GM23338 (cell line): ENCODE results near the gene MRAS. TPM values are rescaled to one million over a fixed set of nuclear protein-coding genes. Genes with fewer than 3 reads are reported as not detected.

Experiments used
- ATAC-seq: fragments of 200-7000 bp; cut with Tn5 transposase; 3 replicates; pipeline ENCODE4 v1.9.1; 2020
- DNase-seq: peaks from one replicate; pipeline ENCODE4 v3.0.0-alpha.2; 2015; ENCODE audit warnings: low spot score
- H2AFZ ChIP-seq: fragments of 200-600 bp; sonication (generic); 2 replicates; pipeline ENCODE4 v1.8.0; 2016; ENCODE audit warnings: antibody characterized with exemption, mild to moderate bottlenecking, moderate library complexity
- H3F3A ChIP-seq: fragments of 200-600 bp; sonication (generic); replicated peaks from 2 replicates; pipeline ENCODE4 v1.8.0; 2017; ENCODE audit warnings: antibody characterized with exemption, mixed run types, low read depth
- H3K27ac ChIP-seq: fragments of 200-600 bp; sonication (generic); 2 replicates; pipeline ENCODE4 v1.6.1; 2016; ENCODE audit warnings: low read depth
- H3K27me3 ChIP-seq: fragments of 200-600 bp; sonication (generic); 2 replicates; pipeline ENCODE4 v1.8.0; 2016; ENCODE audit warnings: mild to moderate bottlenecking, mixed run types, moderate library complexity; ENCODE audit not compliant: insufficient read depth
- H3K36me3 ChIP-seq: fragments of 200-600 bp; sonication (generic); 2 replicates; pipeline ENCODE4 v1.8.0; 2016; ENCODE audit warnings: mild to moderate bottlenecking; ENCODE audit not compliant: insufficient read depth
- H3K4me1 ChIP-seq: fragments of 200-600 bp; sonication (generic); 2 replicates; pipeline ENCODE4 v1.8.0; 2016; ENCODE audit warnings: mild to moderate bottlenecking, moderate library complexity; ENCODE audit not compliant: insufficient read depth
- H3K4me2 ChIP-seq: fragments of 200-600 bp; sonication (generic); 2 replicates; pipeline ENCODE4 v1.7.1; 2017; ENCODE audit warnings: mixed run types
- H3K4me3 ChIP-seq: fragments of 200-600 bp; sonication (generic); 2 replicates; pipeline ENCODE4 v1.6.1; 2016; ENCODE audit warnings: mixed run types
- H3K79me2 ChIP-seq: fragments of 200-600 bp; sonication (generic); replicated peaks from 2 replicates; pipeline ENCODE4 v1.8.0; 2017; ENCODE audit warnings: mild to moderate bottlenecking; ENCODE audit not compliant: insufficient read depth
- H3K9me2 ChIP-seq: fragments of 200-600 bp; sonication (generic); 2 replicates; pipeline ENCODE4 v1.8.0; 2017; ENCODE audit not compliant: insufficient read depth
- H4K20me1 ChIP-seq: fragments of 200-600 bp; sonication (generic); replicated peaks from 2 replicates; pipeline ENCODE4 v1.8.0; 2017; ENCODE audit warnings: mild to moderate bottlenecking; ENCODE audit not compliant: insufficient read depth
- H3K27ac Mint-ChIP-seq: 2 replicates; pipeline ENCODE4 v1.8.0; 2020; ENCODE audit warnings: inconsistent platforms, mild to moderate bottlenecking, moderate library complexity, mixed read lengths
- H3K27me3 Mint-ChIP-seq: 3 replicates; pipeline ENCODE4 v1.8.0; 2022; ENCODE audit warnings: low read depth, mild to moderate bottlenecking, moderate library complexity, mixed read lengths, inconsistent platforms; ENCODE audit not compliant: insufficient read depth, poor library complexity
- H3K36me3 Mint-ChIP-seq: 3 replicates; pipeline ENCODE4 v1.8.0; 2021; ENCODE audit warnings: low read depth, mild to moderate bottlenecking, inconsistent platforms, moderate library complexity, mixed read lengths
- H3K4me1 Mint-ChIP-seq: 3 replicates; pipeline ENCODE4 v1.8.0; 2020; ENCODE audit warnings: mild to moderate bottlenecking, inconsistent platforms, mixed read lengths
- H3K4me3 Mint-ChIP-seq: 3 replicates; pipeline ENCODE4 v1.8.0; 2021; ENCODE audit warnings: moderate library complexity, mild to moderate bottlenecking, inconsistent platforms, mixed read lengths
- H3K9me3 Mint-ChIP-seq: 3 replicates; pipeline ENCODE4 v1.8.0; 2020; ENCODE audit warnings: moderate library complexity, mild to moderate bottlenecking, inconsistent platforms, mixed read lengths
- CREB1 ChIP-seq: fragments of 250-450 bp; sonication (Bioruptor Pico); IDR thresholded peaks from 2 replicates; pipeline ENCODE4 v1.5.0; 2020; ENCODE audit warnings: low read depth, mild to moderate bottlenecking, moderate library complexity
- CTCF ChIP-seq, 2 experiments: fragments of 200-600 bp in 1 of 2; sonication (generic) in 1 of 2; conservative IDR thresholded peaks; 2 replicates each; pipeline versions ENCODE4 v1.5.1 to v1.6.1; 2016 to 2017; ENCODE audit warnings: antibody characterized with exemption in 2 of 2, low read depth in 2 of 2, mild to moderate bottlenecking in 2 of 2, moderate library complexity in 1 of 2
- ETS1 ChIP-seq: IDR thresholded peaks from 2 replicates; pipeline ENCODE4 v1.6.1; 2016; ENCODE audit warnings: antibody characterized with exemption
- EZH2 ChIP-seq: fragments of 200-600 bp; sonication (generic); IDR thresholded peaks from one replicate; pipeline ENCODE4 v1.8.0; 2017; ENCODE audit warnings: antibody characterized with exemption, mild to moderate bottlenecking, low read depth; ENCODE audit not compliant: unreplicated experiment
- EZH2phosphoT487 ChIP-seq: fragments of 200-600 bp; sonication (generic); IDR thresholded peaks from one replicate; pipeline ENCODE4 v1.8.1; 2018; ENCODE audit warnings: antibody characterized with exemption; ENCODE audit not compliant: unreplicated experiment
- JUNB ChIP-seq: IDR thresholded peaks from one replicate; pipeline ENCODE4 v1.6.1; 2016; ENCODE audit warnings: antibody characterized with exemption; ENCODE audit not compliant: unreplicated experiment
- NANOG ChIP-seq: IDR thresholded peaks from 2 replicates; pipeline ENCODE4 v1.6.1; 2016; ENCODE audit warnings: antibody characterized with exemption, borderline replicate concordance
- POLR2AphosphoS5 ChIP-seq: IDR thresholded peaks from 2 replicates; pipeline ENCODE4 v1.6.1; 2016; ENCODE audit warnings: antibody characterized with exemption, low read depth
- REST ChIP-seq: IDR thresholded peaks from one replicate; pipeline ENCODE4 v1.6.1; 2018; ENCODE audit warnings: antibody characterized with exemption; ENCODE audit not compliant: unreplicated experiment
- STAT1 ChIP-seq: IDR thresholded peaks from one replicate; pipeline ENCODE4 v1.6.1; 2016; ENCODE audit warnings: antibody characterized with exemption; ENCODE audit not compliant: unreplicated experiment
- ZNF114 ChIP-seq: fragments of 250-450 bp; sonication (Bioruptor Pico); IDR thresholded peaks from 2 replicates; pipeline ENCODE4 v1.5.0; 2020; ENCODE audit warnings: mild to moderate bottlenecking, moderate library complexity
- ZNF331 ChIP-seq: fragments of 250-450 bp; sonication (Bioruptor Pico); IDR thresholded peaks from 2 replicates; pipeline ENCODE4 v1.5.0; 2020; ENCODE audit warnings: low read depth, mild to moderate bottlenecking, moderate library complexity
- ZNF462 ChIP-seq: fragments of 250-450 bp; sonication (Bioruptor Pico); IDR thresholded peaks from 2 replicates; pipeline ENCODE4 v1.5.0; 2020; ENCODE audit warnings: mild to moderate bottlenecking, moderate library complexity
- polyA plus RNA-seq: library from polyadenylated mRNA; unstranded; fragments of >200 nt; fragmentation: Nextera tagmentation; extraction: Ambion mirVana; gene quantifications from 2 replicates; pipeline ENCODE4 v1.2.1, GENCODE V29; 2016
- total RNA-seq: library from RNA; depleted of rRNA; stranded (reverse); fragments of >200 nt; shearing (Covaris generic); gene quantifications from 2 replicates; pipeline ENCODE4 v1.2.3, GENCODE V29; 2014

Gene MRAS
- total and polyA plus RNA-seq, 2 experiments from 2014 or later, result 9.1 to 10.2 TPM

- no peaks in the 10 kb centered on the region for H3K4me1 Mint-ChIP-seq
- no peak for DNase-seq
- no peak overlapping the region for H3K27ac Mint-ChIP-seq
These were observed 37.9 kb upstream of the MRAS start for GRCh38 chr3:138310494-138310893.

More at GRCh38 chr3:138310494-138310893, 37.9 kb upstream of the MRAS start:
- H2AFZ ChIP-seq, result no peak overlapping the region
- no peaks in the 10 kb centered on the region for H3F3A ChIP-seq
- Mint-ChIP-seq H3K4me3 (no peak overlapping the region), H3K27me3 (peaks cover 5% of the 10 kb centered on the region), H3K36me3 (peaks cover 20% of the 10 kb centered on the region), H3K9me3 (peaks cover 31% of the 10 kb centered on the region)
- H3K27ac ChIP-seq, result no peak overlapping the region
- no peaks in the 10 kb centered on the region for H3K27me3 ChIP-seq
- no peak overlapping the region for H3K4me3 ChIP-seq
- TF ChIP-seq CREB1 (CRISPR knock-in tag) (no peak), ZNF331 (no peak), JUNB (no peak), EZH2phosphoT487 (no peak), ZNF114 (no peak), STAT1 (no peak), CTCF (conservative IDR thresholded peaks at IDR 0.05; ENCODE audit: low read depth in 2 of 2) (no peak), ZNF462 (CRISPR knock-in tag) (no peak), ETS1 (no peak), REST (no peak), EZH2 (no peak), POLR2AphosphoS5 (no peak), NANOG (no peak)
- no peak for ATAC-seq
- H3K79me2 ChIP-seq, result no peaks in the 10 kb centered on the region
- no peak overlapping the region for H3K4me2 ChIP-seq
- H4K20me1 ChIP-seq, result no peaks in the 10 kb centered on the region
- no peaks in the 10 kb centered on the region for H3K4me1 ChIP-seq
- peaks cover 16% of the 10 kb centered on the region; the same call in 1 of the 2 replicates for H3K9me2 ChIP-seq
- 0 out of 2 replicates have a peak, but pooled peaks cover 3% of the 10 kb centered on the region for H3K36me3 ChIP-seq
